ENCODE measurements around the gene ZNF575. TPM values are rescaled to one million over a fixed set of nuclear protein-coding genes. Genes with fewer than 3 reads are reported as not detected.

Gene ZNF575
- polyA plus RNA-seq, 3 donors: 0.25 to 0.79 (median 0.29) TPM

GRCh38 chr19:43534305-43534815, 1.4 kb downstream of the ZNF575 start:
- Histone ChIP-seq H3K9ac (ENCODE audit: insufficient read depth, low read length, poor library complexity, severe bottlenecking) (no peak overlapping the region), H3K27me3 (ENCODE audit: control insufficient read depth in 2 of 2, insufficient read depth in 2 of 2, low read length in 2 of 2) (no peaks in the 10 kb centered on the region), H4K20me1 (ENCODE audit: insufficient read depth, low read length) (peaks cover 4% of the 10 kb centered on the region), H2AFZ (ENCODE audit: insufficient read depth, low read depth, low read length, poor library complexity, severe bottlenecking) (peak overlapping the region; percentile 85), H3K79me2 (ENCODE audit: insufficient read depth, low read length) (no peaks in the 10 kb centered on the region), H3K4me2 (replicated peaks; ENCODE audit: extremely low read depth, low read length, poor library complexity, severe bottlenecking) (peak overlapping the region; percentile 81), H3K27ac (ENCODE audit: low read depth in 1 of 2, low read length in 2 of 2) (peak overlapping the region; percentile 71 to 84), H3K4me1 (ENCODE audit: control insufficient read depth in 1 of 2, insufficient read depth in 2 of 2, low read length in 2 of 2) (peaks cover 16 to 22% of the 10 kb centered on the region in 2 donors), H3K9me3 (replicated peaks in 1 of 2; ENCODE audit: control insufficient read depth in 1 of 2, insufficient read depth in 1 of 2, low read length in 2 of 2) (no peaks in the 10 kb centered on the region), H3K4me3 (replicated peaks in 1 of 3; ENCODE audit: low read depth in 2 of 3, low read length in 3 of 3) (peak overlapping the region; percentile 56 to 96 (median 62)), H3K36me3 (replicated peaks in 1 of 2; ENCODE audit: control insufficient read depth in 1 of 2, insufficient read depth in 2 of 2, low read length in 2 of 2) (peaks cover 7 to 14% of the 10 kb centered on the region in 2 donors)
- Mint-ChIP-seq H3K4me1 (peaks cover 25% of the 10 kb centered on the region), H3K9me3 (peaks cover 0 to 4% (median 0%) of the 10 kb centered on the region in 7 donors), H3K4me3 (peak overlapping the region; percentile 97), H3K27me3 (ENCODE audit: low read depth in 3 of 3) (peaks cover 0 to 5% (median 0%) of the 10 kb centered on the region in 3 donors), H3K36me3 (peaks cover 22 to 32% of the 10 kb centered on the region in 2 donors), H3K27ac (peak overlapping the region in 6 of 7 donors; percentile 93 to 98 (median 96))
- no peak for TF ChIP-seq CTCF (IDR thresholded peaks at IDR 0.05)
- intact Hi-C loops (cut with micrococcal nuclease): loop anchor here (5.0 to 10.0 kb wide), 2 partner anchors 48 to 60 kb away; partner anchors contain the start of genes IRGQ (in 1 of the 2) and ZNF576 (in 1 of the 2)
- peak in 1 of 3 donors; percentile 73 for DNase-seq
- WGBS (ENCODE audit: insufficient coverage): 57% methylated on average over 14 of the region's 17 CpGs

GRCh38 chr19:43534816-43535761, 2.1 kb downstream of the ZNF575 start:
- Histone ChIP-seq H3K27ac (ENCODE audit: low read depth in 1 of 2, low read length in 2 of 2) (no peak overlapping the region), H3K4me2 (replicated peaks; ENCODE audit: extremely low read depth, low read length, poor library complexity, severe bottlenecking) (no peak overlapping the region), H3K79me2 (ENCODE audit: insufficient read depth, low read length) (no peaks in the 10 kb centered on the region), H3K9me3 (replicated peaks in 1 of 2; ENCODE audit: control insufficient read depth in 1 of 2, insufficient read depth in 1 of 2, low read length in 2 of 2) (no peaks in the 10 kb centered on the region), H3K4me3 (replicated peaks in 1 of 3; ENCODE audit: low read depth in 2 of 3, low read length in 3 of 3) (no peak overlapping the region), H3K9ac (ENCODE audit: insufficient read depth, low read length, poor library complexity, severe bottlenecking) (no peak overlapping the region), H3K4me1 (ENCODE audit: control insufficient read depth in 1 of 2, insufficient read depth in 2 of 2, low read length in 2 of 2) (peaks cover 16 to 22% of the 10 kb centered on the region in 2 donors), H4K20me1 (ENCODE audit: insufficient read depth, low read length) (peaks cover 4% of the 10 kb centered on the region), H2AFZ (ENCODE audit: insufficient read depth, low read depth, low read length, poor library complexity, severe bottlenecking) (no peak overlapping the region), H3K36me3 (replicated peaks in 1 of 2; ENCODE audit: control insufficient read depth in 1 of 2, insufficient read depth in 2 of 2, low read length in 2 of 2) (peaks cover 7 to 22% of the 10 kb centered on the region in 2 donors), H3K27me3 (ENCODE audit: control insufficient read depth in 2 of 2, insufficient read depth in 2 of 2, low read length in 2 of 2) (no peaks in the 10 kb centered on the region)
- DNase-seq: peak in 2 of 3 donors; percentile 12 to 35
- 90% methylated on average over 46 of the region's 62 CpGs for WGBS (ENCODE audit: insufficient coverage)
- TF ChIP-seq CTCF (IDR thresholded peaks at IDR 0.05): peak; percentile 41
- no peak overlapping the region for H3K4me3 Mint-ChIP-seq
- peaks cover 0 to 5% (median 0%) of the 10 kb centered on the region in 3 donors for H3K27me3 Mint-ChIP-seq (ENCODE audit: low read depth in 3 of 3)
- peaks cover 0 to 4% (median 0%) of the 10 kb centered on the region in 7 donors for H3K9me3 Mint-ChIP-seq
- peaks cover 25% of the 10 kb centered on the region for H3K4me1 Mint-ChIP-seq
- H3K27ac Mint-ChIP-seq: peak overlapping the region in 1 of 7 donors; percentile 19
- peaks cover 28 to 39% of the 10 kb centered on the region in 2 donors for H3K36me3 Mint-ChIP-seq
- intact Hi-C loops (cut with micrococcal nuclease): loop anchor here (5.0 to 10.0 kb wide), 2 partner anchors 47 to 60 kb away; partner anchors contain the start of genes IRGQ (in 1 of the 2) and ZNF576 (in 1 of the 2)
